ENCODE measurements around the gene SLC13A3.
"Not testable (repeated sequence)": the region's sequence is repeated elsewhere in the genome, so short reads cannot be mapped to it uniquely, and the experiment has no call there.

SLC13A3 gene

DNA sequence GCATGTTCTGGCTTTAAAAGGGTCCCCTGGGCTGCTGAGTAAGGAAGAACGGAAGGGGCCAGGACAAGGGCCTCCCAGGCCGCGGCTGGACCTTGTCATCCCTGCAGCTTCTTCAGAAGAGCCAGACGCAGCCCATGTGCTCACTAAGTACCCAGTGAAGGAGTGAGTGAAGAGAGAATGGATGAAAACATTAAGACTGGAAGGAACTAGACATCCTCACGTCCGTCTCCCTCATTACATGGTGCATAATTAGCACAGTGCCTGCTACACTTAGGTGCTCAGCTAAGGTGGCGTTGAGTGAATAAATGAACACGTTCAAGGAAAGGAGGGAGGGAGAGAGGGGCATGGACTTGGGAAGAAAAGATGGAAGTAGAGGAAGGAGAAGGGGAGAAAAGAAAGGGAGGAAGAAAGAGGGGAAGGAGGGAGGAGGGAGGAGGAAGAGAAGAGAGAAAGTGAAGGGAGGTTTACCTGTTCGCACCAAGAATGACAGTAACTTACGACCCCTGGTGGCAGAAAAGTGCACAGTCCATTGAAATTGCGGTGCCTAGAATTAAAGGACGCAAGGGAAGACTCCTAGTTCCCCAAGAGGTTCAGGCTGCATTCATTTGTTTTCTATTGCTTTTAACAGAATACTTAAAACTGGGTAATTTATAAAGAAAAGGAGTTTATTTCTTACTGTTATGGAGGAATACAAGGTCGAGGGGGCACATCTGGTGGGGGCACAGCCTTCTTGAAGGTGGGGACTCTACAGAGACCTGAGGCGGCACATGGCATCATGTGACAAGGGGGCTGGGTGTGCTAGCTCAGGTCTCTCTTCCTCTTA is 30.0 kb upstream of the SLC13A3 start:
- DNase-seq (ENCODE audit: low spot score), result peak; percentile 25
- no peak for FAIRE-seq

DNA sequence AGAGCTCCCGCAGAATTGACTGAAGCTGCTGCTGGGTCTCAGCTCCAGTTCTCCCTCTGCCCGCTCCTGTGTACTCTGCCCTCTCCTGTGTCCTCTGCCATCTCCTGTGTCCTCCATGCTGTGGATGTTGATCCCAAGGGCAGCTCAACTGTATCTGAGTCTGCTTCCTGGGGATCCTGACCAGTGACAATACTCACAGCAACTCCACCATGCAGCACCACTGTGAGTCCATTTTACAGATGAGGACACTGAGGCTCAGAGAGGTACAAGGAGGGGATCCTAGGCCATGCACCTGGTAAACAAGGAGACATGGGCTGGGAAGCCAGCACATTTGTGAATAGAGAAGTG is 29.4 kb upstream of the SLC13A3 start:
- DNase-seq (ENCODE audit: low spot score) (no peak), FAIRE-seq (no peak)

DNA sequence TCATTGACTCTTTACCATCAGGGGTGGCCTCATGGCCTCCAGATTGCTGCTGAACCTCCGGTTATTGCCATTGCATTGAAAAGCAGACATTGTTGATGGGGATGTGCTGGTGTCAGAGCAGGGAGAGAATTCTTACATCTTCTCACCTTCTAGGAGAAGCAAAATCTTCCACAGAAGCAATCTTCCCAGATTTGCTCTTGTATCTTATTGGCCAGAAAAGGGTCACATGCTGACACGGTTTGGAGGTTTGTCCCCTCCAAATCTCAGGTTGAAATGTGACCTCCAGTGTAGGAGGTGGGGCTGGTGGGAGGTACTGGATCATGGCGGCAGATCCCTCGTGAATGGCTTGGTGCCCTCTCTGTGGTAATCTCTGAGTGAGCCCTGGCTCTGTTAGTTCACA is 27.3 kb upstream of the SLC13A3 start:
- DNase-seq (ENCODE audit: low spot score) (no peak), FAIRE-seq (no peak)

DNA sequence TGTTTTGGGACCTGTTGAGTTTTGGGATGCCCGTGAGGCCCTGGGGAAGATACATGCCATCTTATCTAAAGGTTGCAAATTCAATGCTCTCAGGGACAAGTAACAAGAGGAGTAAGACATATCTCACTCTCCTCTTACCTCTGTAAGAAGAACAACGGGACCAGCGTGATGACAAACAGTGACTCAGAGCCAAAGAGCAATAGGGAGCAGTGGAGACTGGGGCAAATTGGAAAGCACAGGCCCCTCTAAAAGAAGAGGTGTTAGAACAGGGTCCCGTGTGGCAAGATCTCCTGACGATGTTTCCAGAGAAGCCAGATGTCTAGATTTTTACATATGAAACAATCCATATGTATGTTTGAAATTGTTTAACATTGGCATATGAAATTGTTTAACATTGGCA is 26.3 kb upstream of the SLC13A3 start:
- DNase-seq (ENCODE audit: low spot score) (no peak), FAIRE-seq (no peak)

DNA sequence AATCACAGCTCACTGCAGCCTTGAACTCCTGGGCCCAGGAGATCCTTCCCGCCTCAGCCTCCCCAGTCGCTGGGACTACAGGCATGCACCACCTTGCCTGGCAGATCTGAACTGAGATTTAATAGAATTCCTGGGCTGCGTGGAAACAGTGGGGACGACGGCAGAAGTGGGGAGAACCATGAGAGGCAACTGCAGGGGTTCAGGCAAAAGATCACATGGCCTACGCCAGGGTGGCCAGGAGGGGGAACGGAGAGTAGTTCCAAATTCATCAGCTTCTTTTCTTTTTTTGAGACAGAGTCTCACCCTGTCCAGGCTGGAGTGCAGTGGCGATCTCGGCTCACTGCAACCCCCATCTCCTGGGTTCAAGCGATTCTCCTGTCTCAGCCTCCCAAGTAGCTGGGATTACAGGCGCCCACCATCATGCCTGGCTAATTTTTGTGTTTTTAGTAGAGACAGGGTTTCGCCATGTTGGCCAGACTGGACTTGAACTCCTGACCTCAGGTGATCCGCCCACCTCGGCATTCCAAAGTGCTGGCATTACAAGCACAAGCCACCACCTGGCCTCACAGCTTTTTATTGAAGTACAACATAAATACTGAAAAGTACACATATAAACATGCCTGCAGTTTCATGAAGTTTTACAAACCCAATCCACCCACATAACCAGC is 25.5 kb upstream of the SLC13A3 start:
- FAIRE-seq; DNase-seq (ENCODE audit: low spot score): not testable (repeated sequence)

DNA sequence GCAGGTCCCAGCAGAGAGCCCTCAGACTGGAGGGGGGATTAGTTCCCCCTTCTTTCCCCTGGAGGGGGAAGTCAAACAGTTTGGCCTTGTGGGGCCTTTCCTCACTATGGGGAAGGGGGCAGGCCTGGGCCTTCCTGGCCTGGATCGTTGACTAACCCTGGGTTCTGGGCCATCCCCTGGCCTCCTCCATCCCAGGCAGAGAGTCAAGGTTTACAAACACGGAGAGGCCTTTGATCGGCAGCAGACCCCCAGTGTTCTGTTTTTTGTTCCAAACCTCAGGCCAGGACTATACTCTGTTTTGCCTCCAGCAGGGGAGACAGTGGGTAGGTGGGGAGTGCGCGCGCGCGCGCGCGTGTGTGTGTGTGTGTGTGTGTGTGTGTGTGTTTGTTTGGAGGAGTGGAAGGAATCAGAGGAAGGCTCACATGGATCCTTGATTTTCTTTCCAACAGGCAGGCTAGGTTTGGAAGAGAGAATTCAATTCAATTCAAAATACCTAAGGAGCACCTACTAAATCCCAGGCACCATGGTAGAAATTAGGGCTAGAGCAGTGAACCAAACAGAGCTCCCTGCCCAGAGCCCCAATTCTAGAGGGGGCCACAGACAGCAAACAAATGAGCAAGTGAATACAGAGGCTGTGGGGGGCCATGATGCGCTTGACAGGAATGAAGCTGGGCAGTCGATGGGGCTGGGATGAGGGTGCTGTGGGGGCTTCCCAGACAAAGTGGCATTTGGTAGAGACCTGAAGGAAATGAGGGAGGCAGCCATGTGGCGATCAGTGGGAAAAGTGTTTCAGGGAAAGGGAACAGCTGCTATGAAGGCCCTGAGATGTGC is 23.2 kb upstream of the SLC13A3 start:
- FAIRE-seq, result no peak
- no peak for DNase-seq (ENCODE audit: low spot score)

DNA sequence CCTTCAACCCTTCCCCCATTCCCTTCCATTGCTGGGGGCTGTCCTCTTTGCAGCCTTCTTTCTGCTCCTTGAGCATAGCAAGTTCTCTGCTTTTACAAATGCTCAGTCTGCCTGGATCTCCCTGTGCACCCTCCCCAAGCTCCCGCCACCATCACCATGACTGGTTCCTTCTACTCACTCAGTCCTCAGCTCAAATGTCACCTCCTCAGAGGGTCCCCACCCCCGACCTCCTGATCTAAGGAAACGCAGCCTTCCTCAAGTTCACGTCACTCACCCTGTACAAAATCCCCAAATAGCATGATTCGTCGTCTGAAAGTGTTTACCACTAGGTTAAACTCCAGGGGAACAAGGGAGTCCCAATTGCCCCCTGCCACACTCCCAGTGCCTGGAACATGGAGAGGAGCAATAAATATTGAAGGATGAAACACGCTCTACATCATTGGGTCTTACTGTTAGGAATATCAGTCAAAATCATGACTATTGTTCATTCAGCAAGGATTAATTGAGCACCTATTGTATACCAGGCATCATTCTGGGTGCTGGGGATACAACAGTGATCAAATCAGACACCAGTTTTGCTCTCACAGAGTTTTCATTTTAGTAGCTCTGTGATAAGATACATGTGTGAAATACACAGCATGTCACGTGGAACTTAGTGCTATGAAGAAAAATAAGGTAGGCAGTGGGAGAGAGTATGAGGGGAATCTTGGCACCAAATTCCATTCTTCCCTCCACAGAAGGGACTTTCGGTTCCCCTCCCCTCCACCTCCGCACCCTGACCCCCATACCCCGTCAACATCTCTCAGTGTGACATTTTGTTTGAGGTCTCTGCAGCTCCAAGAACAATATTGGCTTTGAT is 22.4 kb upstream of the SLC13A3 start:
- FAIRE-seq (no peak), DNase-seq (ENCODE audit: low spot score) (no peak)

DNA sequence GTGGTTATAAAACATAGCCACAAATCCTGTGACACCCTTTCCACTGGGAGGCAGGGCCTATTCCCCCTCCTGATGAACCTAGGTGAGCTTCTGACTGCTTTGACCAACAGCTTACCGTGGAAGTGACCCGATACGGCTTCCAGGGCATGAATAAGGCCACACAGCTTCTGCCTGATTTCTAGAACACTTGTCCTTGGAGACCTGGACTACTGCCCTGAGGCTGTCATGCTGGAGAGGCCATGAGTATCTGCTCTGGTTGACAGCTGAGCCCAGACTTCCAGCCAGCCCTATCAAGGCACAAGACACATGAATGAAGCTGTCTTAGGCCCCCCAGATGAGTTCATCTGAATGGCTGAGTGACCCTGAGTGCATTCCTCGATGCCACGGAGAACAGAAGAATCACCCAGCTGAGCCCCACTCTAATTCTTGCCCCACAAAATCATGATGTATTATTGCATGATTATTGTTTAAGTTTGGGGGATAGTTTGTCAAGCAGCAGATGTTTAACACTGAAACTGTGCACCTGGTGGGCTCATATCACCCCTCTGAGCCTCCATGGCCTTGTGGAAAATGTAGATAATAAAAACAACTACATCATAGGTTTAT is 21.4 kb upstream of the SLC13A3 start:
- no peak for FAIRE-seq
- DNase-seq (ENCODE audit: low spot score), result no peak

DNA sequence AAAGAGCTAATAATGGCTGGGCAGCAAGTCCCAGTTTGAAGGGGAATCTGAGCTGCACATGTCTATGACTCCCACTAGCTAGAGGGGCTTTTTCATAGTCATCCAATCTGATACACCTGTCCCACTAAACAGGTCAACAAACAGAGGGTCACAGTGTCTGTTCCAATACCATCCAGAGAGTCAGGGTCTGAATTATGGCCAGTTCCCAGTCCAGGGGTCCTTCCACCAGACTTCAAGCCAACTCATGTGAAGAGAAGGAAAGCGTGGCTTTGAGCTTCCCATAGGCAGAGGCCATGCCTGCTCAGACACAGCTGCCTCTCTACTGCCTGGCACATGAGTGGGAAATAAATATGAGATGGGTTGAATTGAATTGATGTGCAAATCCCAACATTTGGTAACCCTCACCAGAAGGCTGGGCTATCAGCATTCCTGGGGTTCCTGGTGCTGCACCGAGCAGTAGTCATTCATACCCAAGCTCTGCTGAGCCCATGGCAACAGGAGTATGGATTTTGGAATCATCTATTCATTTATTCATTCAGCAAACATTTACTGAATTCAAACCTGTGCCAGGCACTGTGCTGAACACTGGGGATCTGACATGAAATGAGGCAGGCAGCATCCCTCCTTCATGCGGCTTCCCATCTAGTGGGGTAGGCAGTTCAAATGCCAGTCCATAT is 20.7 kb upstream of the SLC13A3 start:
- no peak for DNase-seq (ENCODE audit: low spot score)
- FAIRE-seq, result no peak

DNA sequence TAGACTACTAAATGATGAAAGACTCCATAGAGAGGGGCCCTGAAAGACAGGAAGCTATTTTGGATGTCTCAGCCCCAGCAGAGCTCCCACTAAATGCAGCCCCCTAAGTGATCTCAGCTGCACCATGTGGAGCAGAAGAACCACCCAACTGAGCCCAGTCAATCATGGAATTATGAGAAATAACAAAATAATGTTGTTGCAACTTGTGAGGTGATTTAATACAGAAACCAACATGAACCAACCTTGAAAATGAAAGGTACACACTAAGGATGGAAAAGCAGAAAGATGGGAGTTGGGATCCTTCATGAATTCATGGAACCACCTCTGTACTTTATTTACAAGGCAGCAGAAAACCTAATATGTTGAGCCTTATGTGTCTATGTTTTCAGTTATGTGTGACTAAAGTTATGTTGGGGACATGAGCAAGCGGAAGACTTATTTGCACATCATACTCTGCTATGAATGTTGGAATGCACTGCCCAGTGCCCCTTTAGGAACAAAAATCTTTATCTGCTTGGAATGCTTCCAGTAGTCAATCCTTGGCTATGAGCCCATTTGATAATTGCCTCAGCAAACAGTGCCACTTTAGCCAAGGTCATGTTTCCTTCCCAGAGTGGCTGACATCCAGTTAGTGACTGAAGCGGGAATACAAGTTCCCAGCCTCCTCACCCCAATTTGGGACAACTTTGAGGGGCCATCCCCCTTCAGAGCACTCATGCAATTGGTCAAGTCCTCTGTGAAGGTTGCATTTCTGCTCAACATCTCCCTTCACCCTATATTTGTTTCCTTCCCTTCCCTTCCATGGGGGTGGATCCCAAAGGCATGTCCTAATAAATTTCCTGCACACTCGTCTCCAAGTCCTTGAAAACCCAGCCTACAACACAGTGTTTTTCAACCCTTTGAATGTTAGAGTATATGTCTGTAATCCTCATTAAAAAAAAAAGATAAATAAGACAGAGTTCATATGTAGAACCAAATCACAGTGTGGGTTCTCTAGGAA is 19.6 kb upstream of the SLC13A3 start:
- FAIRE-seq (no peak), DNase-seq (ENCODE audit: low spot score) (no peak)

DNA sequence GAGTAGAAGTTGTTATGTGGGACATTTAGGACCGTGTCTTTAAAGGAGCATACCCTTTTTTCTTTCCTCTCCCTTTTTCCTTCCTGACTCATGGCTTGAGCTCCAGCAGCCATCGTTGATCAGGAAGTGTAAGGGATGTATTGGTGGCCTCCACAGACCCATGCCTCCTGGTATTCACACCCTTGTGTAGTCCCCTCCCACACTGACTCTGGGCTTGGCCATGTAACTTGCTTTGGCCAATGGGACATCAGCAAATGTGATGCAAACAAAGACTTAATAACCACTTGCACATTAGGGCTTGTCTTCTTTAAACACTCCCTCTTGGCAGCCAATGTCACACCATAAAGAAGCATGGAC is 18.9 kb upstream of the SLC13A3 start:
- no peak for FAIRE-seq
- no peak for DNase-seq (ENCODE audit: low spot score)

DNA sequence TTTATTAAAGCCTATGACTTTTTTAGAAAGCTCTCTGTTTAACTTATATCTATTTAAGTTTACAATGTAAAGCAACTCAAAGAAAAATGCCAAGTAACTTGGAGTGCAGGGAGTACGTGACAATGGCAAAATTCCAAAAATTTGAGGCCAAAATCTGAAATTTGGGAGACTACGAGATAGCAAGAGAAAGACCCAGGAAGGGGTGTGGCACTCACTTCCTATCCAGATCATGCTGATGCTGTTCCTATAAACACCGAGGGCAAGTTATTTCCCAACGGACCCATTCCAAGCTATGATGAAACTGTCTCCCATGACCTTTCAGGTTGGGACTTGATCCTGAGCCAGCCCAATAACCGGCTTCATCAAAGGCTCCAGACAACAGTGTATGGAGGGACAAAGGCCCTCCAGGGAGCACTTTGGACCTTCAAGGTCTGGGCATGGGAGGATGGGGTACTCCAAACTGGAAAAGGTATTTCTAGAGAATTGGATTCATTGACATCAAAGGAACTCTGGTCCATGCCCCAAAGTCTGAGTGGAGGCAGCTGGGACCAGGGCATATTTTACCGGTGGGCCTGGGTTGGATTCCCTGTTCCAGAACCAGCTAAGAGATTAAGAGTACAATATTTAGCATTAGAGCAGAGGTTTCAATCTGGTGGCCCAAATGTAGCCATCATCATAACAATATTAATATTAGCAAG is 15.7 kb upstream of the SLC13A3 start:
- DNase-seq (ENCODE audit: low spot score) (no peak), FAIRE-seq (no peak)

DNA sequence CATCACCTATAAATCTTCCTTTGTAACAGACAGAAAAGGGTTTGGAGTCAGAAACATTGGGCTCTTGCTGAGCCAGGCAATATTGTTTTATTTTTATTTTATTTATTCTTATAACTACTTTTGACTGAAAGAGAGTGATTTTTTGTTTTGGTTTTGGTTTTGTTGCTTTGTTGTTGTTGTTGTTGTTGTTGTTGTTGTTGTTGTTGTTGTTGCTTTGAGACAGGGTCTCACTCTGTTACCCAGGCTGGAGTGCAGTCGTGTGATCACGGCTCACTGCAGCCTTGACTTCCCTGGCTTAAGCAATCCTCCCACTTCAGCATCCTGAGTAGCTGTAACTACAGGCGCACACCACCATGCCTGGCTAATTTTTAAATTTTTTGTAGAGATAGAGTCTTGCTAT is 15.0 kb upstream of the SLC13A3 start:
- FAIRE-seq, result no peak
- no peak for DNase-seq (ENCODE audit: low spot score)

DNA sequence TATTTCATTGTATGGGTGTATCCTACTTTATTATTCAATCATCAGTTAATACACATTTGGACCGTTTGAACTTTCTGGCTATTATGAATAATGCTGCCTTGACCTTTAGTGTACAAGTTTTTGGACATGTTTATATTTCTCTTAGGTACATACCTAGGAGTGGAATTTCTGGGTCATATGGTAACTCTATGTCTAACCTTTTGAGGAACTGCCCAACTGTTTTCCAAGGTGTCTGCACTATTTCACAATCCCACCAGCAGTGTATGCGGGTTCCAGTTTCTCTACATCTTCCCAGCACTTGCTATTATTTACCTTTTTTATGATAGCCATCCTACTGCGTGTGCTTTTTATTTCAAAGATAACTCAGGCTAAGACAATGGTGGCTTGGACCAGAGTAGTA is 14.3 kb upstream of the SLC13A3 start:
- DNase-seq (ENCODE audit: low spot score) (no peak), FAIRE-seq (no peak)

DNA sequence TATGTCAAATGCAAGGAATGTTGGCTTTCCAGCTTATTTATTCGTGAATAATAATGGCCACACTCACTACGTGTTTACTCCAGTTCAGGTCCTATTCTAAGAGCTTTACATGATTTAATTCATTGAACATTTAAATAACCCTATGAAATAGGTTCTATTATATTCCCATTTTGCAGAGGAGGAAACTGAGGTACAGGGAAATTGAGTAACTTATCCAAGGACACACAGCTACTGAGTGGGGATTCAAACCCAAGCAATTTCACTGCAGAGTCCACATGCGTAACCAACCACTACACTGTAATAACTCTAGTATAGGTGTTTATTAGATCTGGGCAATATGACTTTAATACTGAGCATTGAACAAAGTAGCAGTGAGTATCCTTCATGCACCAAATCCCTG is 12.3 kb upstream of the SLC13A3 start:
- no peak for DNase-seq (ENCODE audit: low spot score)
- no peak for FAIRE-seq

DNA sequence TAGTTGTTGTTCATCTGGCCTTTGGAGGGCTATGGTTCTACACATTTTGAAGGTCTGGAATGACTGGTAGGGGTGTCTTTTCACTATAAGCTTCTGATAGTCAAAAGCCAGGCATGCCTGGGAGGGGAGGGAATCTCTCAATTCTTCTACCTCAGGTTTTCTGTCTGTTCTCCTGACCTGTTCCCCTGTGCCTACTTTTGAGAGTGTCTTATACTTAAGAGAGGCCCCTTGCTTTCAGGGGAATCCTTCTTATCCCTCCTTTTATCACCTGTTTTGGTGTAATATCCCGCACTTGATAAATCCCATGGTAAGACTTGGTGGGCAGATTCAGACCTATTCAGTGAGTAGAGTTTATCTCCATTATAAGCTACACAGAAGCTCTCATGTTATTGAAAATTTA is 10.4 kb upstream of the SLC13A3 start:
- DNase-seq (ENCODE audit: low spot score) (no peak), FAIRE-seq (no peak)

DNA sequence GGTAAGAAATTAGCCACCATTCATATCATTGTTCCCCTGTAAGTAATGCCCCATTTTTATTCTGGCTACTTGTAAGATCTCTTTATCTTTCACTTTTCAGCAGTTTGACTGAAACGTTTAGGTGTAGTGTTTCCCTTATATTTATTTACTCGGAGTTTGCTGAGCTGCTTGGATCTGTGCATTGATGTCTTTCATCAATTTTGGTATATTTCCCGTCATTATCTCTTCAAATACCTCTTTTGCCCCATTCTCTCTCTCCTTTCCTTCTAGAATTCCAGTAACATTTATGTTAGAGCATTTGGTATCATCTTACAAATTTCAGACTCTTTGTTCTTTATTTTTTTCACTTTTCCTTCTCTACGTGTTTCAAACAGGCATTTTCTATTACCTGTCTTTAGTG is 9.2 kb upstream of the SLC13A3 start:
- DNase-seq (ENCODE audit: low spot score), result no peak
- FAIRE-seq, result no peak

DNA sequence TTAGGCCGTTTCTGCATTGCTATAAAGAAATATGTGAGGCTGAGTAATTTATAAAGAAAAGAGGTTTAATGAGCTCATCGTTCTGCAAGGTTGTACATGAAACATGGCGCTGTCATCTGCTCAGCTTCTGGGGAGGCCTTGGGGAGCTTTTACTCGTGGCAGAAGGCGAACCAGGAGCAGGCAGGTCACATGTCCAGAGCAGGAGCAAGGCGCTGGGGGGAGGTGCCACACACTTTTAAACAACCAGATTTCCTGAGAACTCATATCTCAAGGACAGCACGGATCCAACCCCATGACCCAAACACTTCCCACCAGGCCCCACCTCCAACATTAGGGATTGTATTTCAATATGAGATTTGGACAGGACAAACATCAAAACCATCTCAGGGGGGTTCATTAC is 6.4 kb upstream of the SLC13A3 start:
- FAIRE-seq (no peak), DNase-seq (ENCODE audit: low spot score) (no peak)

DNA sequence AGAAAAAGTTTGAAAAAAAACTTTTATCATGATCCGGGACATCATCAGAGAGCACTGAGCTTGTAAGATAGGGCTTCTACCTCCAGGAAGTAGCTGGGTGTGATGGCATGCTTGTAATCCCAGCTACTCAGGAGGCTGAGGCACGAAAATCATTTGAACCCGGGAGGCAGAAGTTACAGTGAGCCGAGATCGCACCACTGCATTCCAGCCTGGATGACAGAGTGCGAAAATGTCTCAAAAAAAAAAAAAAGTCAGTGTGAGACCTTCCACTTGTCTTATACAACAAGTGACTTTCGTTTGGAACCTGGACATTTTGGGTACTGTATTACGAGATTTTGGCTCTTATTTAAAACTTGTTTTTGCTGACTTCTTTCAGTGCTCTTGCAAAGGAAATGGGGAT is 5.9 kb upstream of the SLC13A3 start:
- FAIRE-seq (no peak), DNase-seq (ENCODE audit: low spot score) (no peak)

All from RCC 7860 (cell line).